ENCODE measurements around the gene RHEB.

Gene RHEB

GRCh38 chr7:151556592-151556991 is 36.9 kb upstream of the RHEB start:
- no peak for DNase-seq (ENCODE audit: low read depth)
- no peak overlapping the region for H3K4me3 ChIP-seq (ENCODE audit: low read depth, low read length)
- no peak for TF ChIP-seq CTCF (IDR thresholded peaks at IDR 0.05; ENCODE audit: low read depth, low read length, missing control alignments)

DNA sequence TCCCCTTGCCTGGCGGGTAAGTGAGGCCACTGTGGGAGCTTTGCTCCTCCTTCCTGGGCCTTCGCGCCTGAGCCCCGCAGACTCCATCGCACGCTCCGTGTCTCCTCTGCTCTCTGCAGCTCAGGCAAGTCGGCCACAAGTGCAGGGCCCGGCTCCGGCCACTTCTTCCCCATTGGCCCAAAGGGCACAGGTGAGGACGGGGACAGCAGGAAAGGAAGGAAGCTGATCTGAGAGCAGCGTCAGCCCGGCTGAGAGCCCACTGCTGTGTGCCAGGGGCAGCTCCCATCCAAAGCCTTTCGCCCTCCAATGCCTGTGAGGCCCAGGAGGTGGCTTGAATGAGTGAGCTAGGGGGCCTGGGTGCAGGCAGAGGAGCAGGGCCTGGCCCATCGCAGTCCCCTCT is 33.7 kb upstream of the RHEB start:
- TF ChIP-seq CTCF (IDR thresholded peaks at IDR 0.05; ENCODE audit: low read depth, low read length, missing control alignments) = no peak
- no peak for DNase-seq (ENCODE audit: low read depth)
- H3K4me3 ChIP-seq (ENCODE audit: low read depth, low read length) = no peak overlapping the region

DNA sequence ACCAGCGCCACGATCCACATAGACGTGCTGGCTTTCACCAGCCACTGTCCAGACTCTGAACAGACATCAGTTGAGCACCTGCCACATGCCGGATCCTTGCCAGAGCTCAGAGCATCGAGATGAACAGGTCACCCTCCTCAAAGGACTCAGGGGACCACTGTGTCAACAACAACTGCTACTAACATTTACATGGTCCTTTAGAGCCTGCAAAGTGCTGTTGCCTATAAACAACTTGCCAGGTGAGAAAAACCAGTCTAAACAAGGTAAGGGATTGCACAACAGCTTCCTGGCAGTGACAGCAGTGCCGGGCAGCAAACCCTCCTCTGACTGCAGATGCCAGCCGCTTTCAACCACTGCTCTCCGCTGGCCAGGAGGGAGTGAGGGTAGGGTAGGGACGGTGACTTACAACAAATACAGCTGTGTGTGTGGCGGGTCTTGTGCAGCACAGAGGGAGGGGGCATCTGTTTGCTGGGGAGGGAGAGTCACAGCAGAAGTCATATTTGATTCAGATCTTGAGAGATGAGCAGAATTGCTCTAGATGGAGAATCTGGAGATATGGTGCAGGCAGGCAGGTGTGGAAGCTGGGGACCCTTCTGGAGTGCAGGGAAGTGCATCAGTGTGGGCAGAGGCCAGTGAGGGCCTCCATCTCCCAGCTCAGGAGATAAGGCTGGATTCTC is 32.8 kb upstream of the RHEB start:
- H3K4me3 ChIP-seq (ENCODE audit: low read depth, low read length) = no peak overlapping the region
- no peak for DNase-seq (ENCODE audit: low read depth)
- TF ChIP-seq CTCF (IDR thresholded peaks at IDR 0.05; ENCODE audit: low read depth, low read length, missing control alignments) = no peak

- TF ChIP-seq CTCF (IDR thresholded peaks at IDR 0.05; ENCODE audit: low read depth, low read length, missing control alignments) = no peak
- no peak overlapping the region for H3K4me3 ChIP-seq (ENCODE audit: low read depth, low read length)
- DNase-seq (ENCODE audit: low read depth) = no peak
Observed at GRCh38 chr7:151551820-151552219, 32.1 kb upstream of the RHEB start.

DNA sequence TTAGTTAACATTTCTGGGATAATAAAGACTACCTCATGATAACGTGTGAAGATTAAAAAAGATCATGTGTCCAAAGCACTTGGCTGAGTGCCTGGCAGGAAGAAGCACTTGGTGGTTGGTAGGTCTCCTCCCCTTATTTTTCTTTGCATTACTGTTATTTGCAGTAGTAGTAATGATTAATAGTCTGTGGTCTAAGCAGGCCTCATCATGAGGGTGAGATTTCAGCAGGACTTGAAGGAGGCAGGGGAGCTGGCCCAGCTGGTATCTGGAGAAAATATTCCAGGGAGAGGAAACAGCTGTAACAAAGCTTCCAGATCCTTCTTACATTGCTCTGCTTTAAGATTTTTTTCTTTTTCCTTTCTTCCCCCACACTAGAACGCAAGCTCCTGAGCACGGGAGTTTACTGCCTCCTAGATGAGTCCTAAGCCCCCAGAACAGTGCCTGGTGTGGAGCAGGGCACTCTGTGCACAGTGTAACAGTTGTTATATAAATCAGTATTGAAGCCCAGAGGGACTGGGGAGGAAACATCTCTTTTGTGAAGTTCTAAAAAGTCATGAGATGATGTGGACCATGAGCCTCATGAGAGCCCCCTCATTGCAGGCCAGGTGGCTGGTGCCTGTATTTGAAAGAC is 31.1 kb upstream of the RHEB start:
- DNase-seq (ENCODE audit: low read depth) = no peak
- no peak for TF ChIP-seq CTCF (IDR thresholded peaks at IDR 0.05; ENCODE audit: low read depth, low read length, missing control alignments)

DNA sequence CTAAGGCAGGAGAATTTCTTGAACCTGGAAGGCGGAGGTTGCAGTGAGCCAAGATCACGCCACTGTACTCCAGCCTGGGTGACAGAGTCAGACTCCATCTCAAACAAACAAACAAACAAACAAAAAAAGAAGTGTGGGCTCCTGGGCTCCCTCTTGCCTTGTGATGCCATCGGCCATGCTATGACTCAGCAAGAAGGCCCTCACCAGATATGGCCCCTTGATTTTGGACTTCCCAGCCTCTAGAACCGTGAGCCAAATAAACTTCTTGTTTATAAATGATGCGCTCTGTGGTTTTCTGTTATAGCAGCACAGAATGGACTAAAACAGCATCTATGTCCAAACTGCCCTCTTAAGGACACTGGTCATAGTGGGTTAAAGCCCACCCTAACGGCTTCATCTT is 29.9 kb upstream of the RHEB start:
- TF ChIP-seq CTCF (IDR thresholded peaks at IDR 0.05; ENCODE audit: low read depth, low read length, missing control alignments) = no peak
- DNase-seq (ENCODE audit: low read depth) = no peak
- no peak overlapping the region for H3K4me3 ChIP-seq (ENCODE audit: low read depth, low read length)

More for the DNA sequence above, 31.1 kb upstream of the RHEB start:
- no peak overlapping the region for H3K4me3 ChIP-seq (ENCODE audit: low read depth, low read length)

DNA sequence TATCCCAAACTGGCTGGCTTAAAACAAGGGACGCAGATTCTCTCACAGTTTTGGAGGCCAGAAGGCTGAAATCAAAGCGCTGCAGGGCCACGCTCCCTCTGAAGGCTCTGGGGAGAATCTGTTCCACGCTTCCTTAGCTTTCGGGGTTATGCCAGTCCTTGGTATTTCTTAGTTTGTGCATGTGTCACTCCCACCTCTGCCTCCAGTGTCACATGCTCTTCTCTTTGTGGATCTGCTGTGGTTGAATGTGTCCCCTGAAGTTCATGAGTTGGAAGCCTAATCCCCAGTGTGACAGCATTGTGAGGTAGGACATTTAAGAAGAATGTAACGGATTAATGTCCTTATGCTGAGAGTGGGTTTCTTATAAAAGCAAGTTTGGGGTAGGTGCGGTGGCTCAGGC is 29.4 kb upstream of the RHEB start:
- no peak overlapping the region for H3K4me3 ChIP-seq (ENCODE audit: low read depth, low read length)
- no peak for TF ChIP-seq CTCF (IDR thresholded peaks at IDR 0.05; ENCODE audit: low read depth, low read length, missing control alignments)
- DNase-seq (ENCODE audit: low read depth) = no peak

All from GM12864 (cell line).